ENCODE measurements around the gene ADARB1.

Gene ADARB1

DNA sequence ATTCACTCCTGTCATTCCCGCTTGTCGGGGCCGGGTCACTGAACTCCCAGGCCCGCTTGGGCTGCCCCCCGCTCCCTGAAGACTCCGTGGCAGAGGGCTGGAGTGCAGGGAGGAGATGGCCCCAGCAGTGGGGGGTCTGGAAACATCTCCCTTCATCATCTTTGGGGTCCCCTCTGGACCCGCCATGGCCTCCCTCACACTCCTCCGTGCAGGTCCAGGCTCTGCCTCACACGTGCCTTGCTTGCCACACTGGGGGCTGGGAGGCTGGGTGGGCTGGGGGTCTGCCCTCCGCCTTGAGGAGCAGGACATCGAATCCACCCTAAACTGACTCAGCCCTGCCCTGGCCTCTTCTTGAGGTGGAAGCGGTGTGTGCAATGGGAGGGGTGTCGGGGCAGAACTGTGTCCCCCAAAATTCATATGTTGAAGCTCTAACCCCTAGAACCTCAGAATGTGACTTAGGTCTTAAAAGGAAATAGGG, 178.1 kb downstream of the ADARB1 start:
- no peak for DNase-seq (ENCODE audit: low read depth)

GRCh38 chr21:45253180-45253579, 178.8 kb downstream of the ADARB1 start:
- DNase-seq (ENCODE audit: low read depth), result no peak

GRCh38 chr21:45253633-45254459, 179.5 kb downstream of the ADARB1 start:
- DNase-seq (ENCODE audit: low read depth), result no peak

GRCh38 chr21:45254460-45254930, 180.1 kb downstream of the ADARB1 start:
- DNase-seq (ENCODE audit: low read depth), result no peak

GRCh38 chr21:45255381-45256020, 181.1 kb downstream of the ADARB1 start:
- DNase-seq (ENCODE audit: low read depth), result no peak

GRCh38 chr21:45256021-45256911, 181.9 kb downstream of the ADARB1 start:
- peak; percentile 54 for DNase-seq (ENCODE audit: low read depth)

DNA sequence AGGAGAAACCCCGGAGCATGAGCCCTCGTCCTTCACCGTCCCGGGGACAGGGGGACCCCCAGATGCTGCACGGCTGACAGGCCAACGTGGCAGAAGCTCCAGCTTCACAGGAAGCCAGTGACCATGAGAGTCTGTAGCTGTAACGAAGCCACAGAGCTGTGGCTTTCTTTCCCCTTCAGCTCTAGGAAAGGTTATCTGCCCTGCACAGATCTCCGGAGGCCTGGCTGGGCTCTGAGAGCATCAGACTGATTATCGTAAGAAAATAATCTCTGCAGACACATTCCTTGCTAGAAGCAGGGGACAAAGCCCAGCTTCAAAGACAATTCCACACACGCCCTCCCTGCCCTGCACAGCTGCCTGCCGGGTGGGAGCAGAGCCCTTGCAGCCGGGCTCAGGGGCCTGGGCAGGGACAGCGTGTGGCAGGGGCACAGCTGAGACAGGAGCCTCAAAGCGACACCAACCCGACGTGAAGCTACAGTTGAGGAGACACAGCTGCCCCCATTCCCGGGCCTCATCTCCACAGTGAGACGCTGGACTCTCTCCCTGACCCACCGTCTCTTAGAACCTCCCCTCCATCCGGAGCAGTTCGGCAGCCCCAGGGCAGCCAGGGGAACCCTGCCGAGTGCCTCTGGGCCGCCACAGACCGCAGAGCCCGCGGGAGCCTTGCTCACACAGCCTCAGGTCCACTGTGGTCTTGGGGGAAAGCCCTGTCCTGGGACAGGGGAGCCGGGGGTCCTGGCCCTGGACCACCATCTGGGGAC, 182.7 kb downstream of the ADARB1 start:
- DNase-seq (ENCODE audit: low read depth), result peak; percentile 86

GRCh38 chr21:45257673-45258341, 183.4 kb downstream of the ADARB1 start:
- DNase-seq (ENCODE audit: low read depth), result no peak

DNA sequence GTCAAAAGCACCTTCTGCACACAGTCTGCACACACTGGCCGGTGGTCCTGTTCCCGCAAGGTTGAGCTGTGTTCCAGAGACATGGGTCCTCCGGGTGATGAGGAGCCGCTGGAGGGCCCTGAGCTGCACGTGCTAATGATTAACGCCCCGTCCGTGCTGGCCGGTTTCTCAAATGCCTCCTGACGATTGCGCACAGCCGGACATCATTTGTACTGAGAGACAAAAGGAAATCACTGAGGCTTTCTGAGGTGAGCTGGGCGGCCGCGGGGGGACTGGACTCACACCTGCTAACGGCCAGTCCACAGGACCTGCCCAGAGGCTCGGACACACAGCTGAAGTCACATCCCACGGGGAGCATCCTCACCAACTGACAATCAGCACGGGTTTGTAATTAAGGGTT, 184.1 kb downstream of the ADARB1 start:
- no peak for DNase-seq (ENCODE audit: low read depth)

GRCh38 chr21:45259206-45259840, 184.9 kb downstream of the ADARB1 start:
- DNase-seq (ENCODE audit: low read depth), result no peak

DNA sequence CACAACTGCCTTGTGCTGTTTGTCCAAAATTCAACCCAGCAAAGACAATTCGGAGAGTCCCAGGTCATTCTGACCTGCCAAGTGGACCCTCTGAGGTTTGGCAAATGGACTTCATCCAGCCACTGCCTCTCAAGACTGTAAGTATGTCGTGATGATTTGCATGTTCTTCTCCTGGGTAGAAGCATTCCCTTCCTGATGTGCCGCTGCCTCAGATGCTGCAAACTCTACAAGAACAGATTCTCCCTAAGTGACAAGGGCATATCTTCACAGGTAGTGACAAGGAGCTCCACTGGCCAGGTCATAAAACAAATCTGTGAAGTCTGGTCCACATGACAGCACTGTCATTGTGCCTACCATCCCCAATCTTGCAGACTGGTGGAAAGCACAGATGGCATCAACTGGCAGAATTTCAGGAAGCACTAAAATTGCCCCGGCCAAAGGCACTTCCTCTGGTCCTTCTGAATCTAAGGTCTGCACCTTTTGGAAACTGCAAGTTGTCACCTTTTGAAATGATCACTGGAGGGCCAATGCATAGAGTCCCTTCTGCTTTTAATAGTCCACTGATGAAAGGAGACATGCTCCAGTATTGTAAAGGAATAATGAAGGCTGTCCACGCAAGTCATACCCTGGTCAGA, 185.9 kb downstream of the ADARB1 start:
- DNase-seq (ENCODE audit: low read depth), result no peak

- no peak for DNase-seq (ENCODE audit: low read depth)
These were observed 186.7 kb downstream of the ADARB1 start for GRCh38 chr21:45261093-45261492.

DNA sequence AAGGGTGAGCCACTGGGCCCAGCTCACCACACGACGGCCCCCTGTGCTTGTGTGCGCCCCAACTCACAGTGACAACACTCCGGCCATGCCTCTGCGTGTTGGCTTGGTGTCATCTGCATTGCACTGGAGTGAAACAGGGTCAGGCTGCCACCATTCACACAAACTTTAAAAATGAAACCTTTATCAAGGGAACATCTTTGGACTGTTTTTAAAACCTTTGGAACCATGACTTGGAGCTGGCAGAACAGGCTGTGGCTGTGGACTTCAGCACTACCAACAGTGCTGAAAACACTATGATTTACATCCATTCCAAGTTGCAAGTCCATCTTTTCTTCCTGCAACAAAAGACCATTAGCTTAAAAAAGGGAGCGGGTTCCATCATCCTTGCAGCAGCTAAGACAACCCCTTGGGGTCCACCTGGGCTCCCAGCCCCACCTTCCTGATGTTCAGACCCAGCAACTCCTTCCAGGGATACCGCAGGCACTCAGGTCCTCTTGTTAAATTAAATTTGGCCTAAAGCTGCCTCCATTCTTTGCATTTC, 187.7 kb downstream of the ADARB1 start:
- DNase-seq (ENCODE audit: low read depth), result no peak

- no peak for DNase-seq (ENCODE audit: low read depth)
These were observed 188.2 kb downstream of the ADARB1 start for GRCh38 chr21:45262616-45263015.

DNA sequence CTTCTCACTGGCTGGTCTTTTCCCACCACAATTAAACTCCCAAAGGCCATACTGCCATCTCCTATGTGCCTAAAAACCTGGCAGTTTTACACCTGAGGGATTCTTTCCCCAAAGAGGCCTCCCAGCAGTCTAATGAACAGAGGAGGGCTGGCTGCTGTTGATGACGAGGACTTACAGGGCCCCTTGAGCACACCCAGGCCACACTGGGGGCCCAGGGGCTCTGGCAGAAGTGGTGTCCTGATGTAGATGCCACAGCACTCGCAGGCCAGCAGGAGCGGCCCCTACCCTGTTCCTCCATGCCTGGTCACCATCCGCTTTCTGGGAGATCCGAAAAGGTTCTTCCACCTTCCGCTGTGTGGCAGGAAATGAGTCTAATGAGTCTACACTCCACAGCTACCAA, 189.2 kb downstream of the ADARB1 start:
- no peak for DNase-seq (ENCODE audit: low read depth)

DNA sequence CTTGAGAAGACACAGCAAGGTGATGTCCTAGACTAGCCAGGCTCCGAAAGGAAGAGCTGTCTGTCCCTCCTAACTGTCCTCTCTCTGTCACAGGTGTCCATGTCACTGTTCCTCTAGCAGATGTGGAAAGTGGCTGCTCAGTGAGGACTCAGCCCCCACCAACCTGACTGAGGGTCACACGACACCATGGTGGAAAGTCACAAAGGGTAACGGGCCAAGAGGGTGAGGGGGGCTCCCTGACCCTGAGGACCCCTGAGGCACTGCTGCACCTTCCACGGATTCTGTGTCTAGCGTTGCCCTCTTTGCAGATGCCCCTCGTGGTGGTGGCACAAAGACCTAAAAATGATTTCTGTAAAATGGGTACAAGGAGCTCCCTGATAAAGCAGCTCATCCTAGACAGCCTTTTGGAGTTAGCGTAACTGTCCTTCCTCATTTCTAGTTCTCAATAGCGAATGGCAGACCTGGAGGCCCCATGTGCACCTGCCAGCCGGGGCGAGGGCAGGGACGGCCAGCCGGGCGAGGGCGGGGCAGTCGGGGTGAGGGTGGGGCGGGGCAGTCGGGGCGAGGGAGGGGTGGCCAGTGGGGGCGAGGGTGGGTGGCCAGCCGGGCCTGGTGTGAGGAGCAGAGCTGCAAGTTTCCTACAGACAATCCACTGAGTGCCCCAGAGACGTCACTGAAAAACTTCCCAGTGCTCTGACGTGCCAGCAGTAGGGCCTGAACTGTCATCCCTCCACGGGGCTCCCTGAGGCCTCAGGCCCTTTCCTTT, 189.9 kb downstream of the ADARB1 start:
- DNase-seq (ENCODE audit: low read depth), result no peak

GRCh38 chr21:45264912-45265515, 190.6 kb downstream of the ADARB1 start:
- DNase-seq (ENCODE audit: low read depth), result no peak

GRCh38 chr21:45265721-45266517, 191.5 kb downstream of the ADARB1 start:
- DNase-seq (ENCODE audit: low read depth), result no peak
